ENCODE results near the gene GOLGA1.
"Not testable (repeated sequence)": the region's sequence is repeated elsewhere in the genome, so short reads cannot be mapped to it uniquely, and the experiment has no call there.

DNA sequence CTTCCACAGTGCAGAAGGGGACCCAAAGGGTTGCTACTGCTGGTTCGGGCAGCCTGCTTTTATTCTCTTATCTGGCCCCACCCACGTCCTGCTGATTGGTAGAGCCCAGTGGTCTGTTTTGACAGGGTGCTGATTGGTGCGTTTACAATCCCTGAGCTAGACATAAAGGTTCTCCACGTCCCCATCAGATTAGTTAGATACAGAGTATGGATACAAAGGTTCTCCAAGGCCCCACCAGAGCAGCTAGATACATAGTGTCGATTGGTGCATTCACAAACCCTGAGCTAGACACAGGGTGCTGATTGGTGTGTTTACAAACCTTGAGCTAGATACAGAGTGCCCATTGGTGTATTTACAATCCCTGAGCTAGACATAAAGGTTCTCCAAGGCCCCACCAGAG is 102.8 kb downstream of the GOLGA1 start:
- not testable (repeated sequence) for TF ChIP-seq POLR2AphosphoS5 (IDR thresholded peaks at IDR 0.05; ENCODE audit: low read depth, low read length); POLR2A (IDR thresholded peaks at IDR 0.05; ENCODE audit: low read depth, low read length); TAF1 (IDR thresholded peaks at IDR 0.05; ENCODE audit: borderline replicate concordance, low read depth, low read length)

Measured in GM12892 (cell line).